HepG2 (cell line): ENCODE data around the gene IKZF5. TPM values are rescaled to one million over a fixed set of nuclear protein-coding genes. Genes with fewer than 3 reads are reported as not detected.
A peak's percentile ranks its signal among the peaks of the same experiment; 100 is the strongest.

Experiments used
- ATAC-seq: fragments of 200-7000 bp; cut with Tn5 transposase; 3 replicates; pipeline ENCODE4 v1.9.1; 2020; ENCODE audit warnings: mild to moderate bottlenecking, moderate library complexity
- BruUV-seq: library from RNA; stranded (reverse); fragments of 400-500 nt; replicated peaks from 2 replicates; lab custom pipeline; 2021; lab: Mats Ljungman, UMichigan
- CTCF ChIA-PET: fragments of 300-600 bp; formaldehyde crosslinking; extraction: SDS; loops from one replicate; lab custom pipeline; 2021; ENCODE audit warnings: low total read pairs, inconsistent platforms, low intra/inter-chr PET ratio; lab: Yijun Ruan, JAX
- POLR2A ChIA-PET: fragments of 350-600 bp; sonication (Branson Sonifier 250); formaldehyde crosslinking; loops from one replicate; lab custom pipeline; 2020; ENCODE audit warnings: antibody characterized with exemption, inconsistent platforms; lab: Yijun Ruan, JAX
- DNase-seq: peaks from one replicate; pipeline ENCODE4 v3.0.0-alpha.2; 2015; ENCODE audit warnings: low spot score
- FAIRE-seq: peaks from 3 replicates; lab custom pipeline; 2011; peaks lifted over from hg19 to GRCh38; lab: Jason Lieb, UNC
- H2AFZ ChIP-seq: one replicate; pipeline ENCODE4 v1.6.1; 2011; ENCODE audit warnings: low read length, inconsistent platforms
- H3K27ac ChIP-seq: fragments of 300-600 bp; 3 replicates; pipeline ENCODE4 v1.8.0; 2011; ENCODE audit warnings: mixed run types, mild to moderate bottlenecking, mixed read lengths, low read length, inconsistent platforms; ENCODE audit not compliant: insufficient read depth; ENCODE audit errors: extremely low read length
- H3K27me3 ChIP-seq, 2 experiments: fragments of 200-600 bp in 1 of 2; 2 replicates in 1 of 2; 3 replicates in 1 of 2; pipeline versions ENCODE4 v1.6.0 to v1.8.0; 2011; ENCODE audit warnings: low read length in 2 of 2, mild to moderate bottlenecking in 2 of 2, moderate library complexity in 2 of 2, inconsistent platforms in 1 of 2; ENCODE audit not compliant: insufficient read depth in 2 of 2, control insufficient read depth in 1 of 2
- H3K36me3 ChIP-seq, 2 experiments: fragments of 200-600 bp in 1 of 2; replicated peaks in 1 of 2; 2 replicates in 1 of 2; 3 replicates in 1 of 2; pipeline versions ENCODE4 v1.5.1 to v1.8.0; 2011; ENCODE audit warnings: low read length in 2 of 2, inconsistent platforms in 1 of 2; ENCODE audit not compliant: insufficient read depth in 2 of 2, control insufficient read depth in 1 of 2
- H3K4me1 ChIP-seq: 2 replicates; pipeline ENCODE4 v1.5.1; 2012; ENCODE audit warnings: low read length, inconsistent platforms; ENCODE audit not compliant: insufficient read depth
- H3K4me2 ChIP-seq: 2 replicates; pipeline ENCODE4 v1.6.0; 2011; ENCODE audit warnings: low read depth, low read length, inconsistent platforms
- H3K4me3 ChIP-seq, 3 experiments: fragments of 200-600 bp in 1 of 3; sonication (generic), shearing (Covaris generic) in 1 of 3; replicated peaks in 1 of 3; 2 replicates each; pipeline ENCODE4 v1.5.1; 2011 to 2016; ENCODE audit warnings: low read length in 3 of 3, inconsistent platforms in 2 of 3, low read depth in 2 of 3, mild to moderate bottlenecking in 2 of 3, control low read depth in 1 of 3, mixed read lengths in 1 of 3; ENCODE audit not compliant: insufficient read depth in 1 of 3
- H3K79me2 ChIP-seq: one replicate; pipeline ENCODE4 v1.6.1; 2011; ENCODE audit warnings: low read length, inconsistent platforms; ENCODE audit not compliant: insufficient read depth
- H3K9ac ChIP-seq: 2 replicates; pipeline ENCODE4 v1.6.0; 2011; ENCODE audit warnings: mild to moderate bottlenecking, low read depth, low read length, inconsistent platforms; ENCODE audit not compliant: insufficient read depth
- H3K9me3 ChIP-seq: 2 replicates; pipeline ENCODE4 v1.5.1; 2012; ENCODE audit warnings: mild to moderate bottlenecking, low read length
- H4K20me1 ChIP-seq: 2 replicates; pipeline ENCODE4 v1.6.0; 2011; ENCODE audit warnings: inconsistent platforms, mild to moderate bottlenecking, low read length, moderate library complexity; ENCODE audit not compliant: insufficient read depth
- ATF6 ChIP-seq: sonication (generic); formaldehyde crosslinking; conservative IDR thresholded peaks from 2 replicates; pipeline ENCODE4 v1.4.0; 2020; ENCODE audit warnings: missing genetic modification reagents
- GMEB2 ChIP-seq: IDR thresholded peaks from 2 replicates; pipeline ENCODE4 v1.6.1; 2016; ENCODE audit warnings: missing biosample characterization, missing genetic modification reagents, low read depth
- ZNF629 ChIP-seq: sonication (generic); formaldehyde crosslinking; conservative IDR thresholded peaks from 2 replicates; pipeline ENCODE4 v1.5.0; 2020; ENCODE audit warnings: missing genetic modification reagents
- WGBS: methylation state at CpG from one replicate; pipeline ENCODE4 v1.1.6; 2017; ENCODE audit warnings: low lambda C conversion rate; 5-methylcytosine and 5-hydroxymethylcytosine counted together
- in situ Hi-C: cut with HindIII; loops from 2 replicates; pipeline ENCODE4 v1.10.0; 2017; ENCODE audit warnings: low pct_unique_long_range_greater_than_20kb; ENCODE audit not compliant: extremely low pct_ligation_motif_present
- intact Hi-C: fragments of 100-400 bp; cut with micrococcal nuclease; formaldehyde crosslinking; loops from one replicate; pipeline ENCODE4 v1.10.0; 2022; ENCODE audit not compliant: unreplicated experiment
- polyA plus RNA-seq, 8 experiments: library from polyadenylated mRNA; depleted of rRNA in 3 of 8; stranded (reverse) in 7 of 8; unstranded in 1 of 8; fragments of >200 nt; fragmentation: Illumina TruSeq in 4 of 8; extraction: Trizol in 4 of 8; gene quantifications; 2 replicates each; pipeline versions ENCODE4 v1.2.1 to v1.2.3, GENCODE V29; 2011 to 2016; ENCODE audit warnings: low read depth in 4 of 8, missing spikeins in 1 of 8, mixed read lengths in 1 of 8; ENCODE audit not compliant: insufficient read depth in 1 of 8
- total RNA-seq, 5 experiments: library from RNA; depleted of rRNA; stranded (reverse); fragments of >200 nt; fragmentation: Illumina TruSeq; extraction: Trizol; gene quantifications; 2 replicates each; pipeline ENCODE4 v1.2.3, GENCODE V29; 2016; ENCODE audit warnings: low read depth in 1 of 5

Gene IKZF5
- total and polyA plus RNA-seq, 2 of the 13 experiments (the other 11 are each of a cell fraction or from before 2014, with no cell fraction given): 3.7 to 12.0 TPM

- in situ Hi-C loops: no loop called here
- H3K9me3 ChIP-seq: no peaks in the 10 kb centered on the region
- H3K36me3 ChIP-seq: peaks cover 1 to 24% of the 10 kb centered on the region in 2 experiments; a peak in 2 of 5 replicates
These were observed 23.9 kb downstream of the IKZF5 start for GRCh38 chr10:122984708-122985107.

More at GRCh38 chr10:122984708-122985107, 23.9 kb downstream of the IKZF5 start:
- Histone ChIP-seq H3K4me1 (peaks cover 20% of the 10 kb centered on the region), H4K20me1 (no peaks in the 10 kb centered on the region), H3K27ac (no peak overlapping the region), H3K9ac (no peak overlapping the region), H3K4me2 (no peak overlapping the region), H3K79me2 (no peaks in the 10 kb centered on the region), H3K27me3 (no peaks in the 10 kb centered on the region; a peak in 1 of 5 replicates), H3K4me3 (no peak overlapping the region), H2AFZ (no peak overlapping the region)
- ATAC-seq (no peak), DNase-seq (no peak), FAIRE-seq (no peak)
- TF ChIP-seq ATF6 (CRISPR knock-in tag) (no peak), GMEB2 (no peak), ZNF629 (CRISPR knock-in tag) (peak; percentile 62; the same call in 1 of the 2 replicates)
- ChIA-PET POLR2A (interaction anchor here (6.4 kb wide), 1 partner anchor 23 kb away, joined by 37 read pairs; the partner anchor contains the start of genes ACADSB and IKZF5), CTCF (no interaction called here)
- no TSS peak for BruUV-seq
- intact Hi-C loops: no loop called here
- WGBS: 96% methylated on average over 2 of the region's 2 CpGs
